Fibroblast of mammary gland (primary cell): ENCODE data around the gene CTBP1.

Experiments
- DNase-seq: peaks from one replicate; pipeline ENCODE4 v3.0.0-alpha.2; 2010; ENCODE audit warnings: low read depth
- H3K4me3 ChIP-seq: 2 replicates; pipeline ENCODE4 v1.5.1; 2011; ENCODE audit warnings: low read depth, mild to moderate bottlenecking, low read length, moderate library complexity; ENCODE audit not compliant: control insufficient read depth
- CTCF ChIP-seq: conservative IDR thresholded peaks from 2 replicates; pipeline ENCODE4 v1.5.1; 2011; ENCODE audit warnings: low read depth, low read length, inconsistent platforms; ENCODE audit not compliant: control insufficient read depth, insufficient read depth

Gene CTBP1

GRCh38 chr4:1183985-1184773, 64.8 kb downstream of the CTBP1 start:
- DNase-seq: no peak
- no peak overlapping the region for H3K4me3 ChIP-seq
- TF ChIP-seq CTCF: no peak

GRCh38 chr4:1182313-1182712, 66.6 kb downstream of the CTBP1 start:
- TF ChIP-seq CTCF: no peak
- H3K4me3 ChIP-seq: no peak overlapping the region
- DNase-seq: no peak

- TF ChIP-seq CTCF: no peak
- H3K4me3 ChIP-seq: no peak overlapping the region
- no peak for DNase-seq
Observed at GRCh38 chr4:1180663-1181062, 68.3 kb downstream of the CTBP1 start.

GRCh38 chr4:1179976-1180375, 69.0 kb downstream of the CTBP1 start:
- no peak for DNase-seq
- TF ChIP-seq CTCF: no peak
- no peak overlapping the region for H3K4me3 ChIP-seq

- no peak for TF ChIP-seq CTCF
- no peak overlapping the region for H3K4me3 ChIP-seq
- DNase-seq: no peak
Observed at GRCh38 chr4:1179089-1179441, 69.9 kb downstream of the CTBP1 start.

GRCh38 chr4:1178300-1179088, 70.4 kb downstream of the CTBP1 start:
- TF ChIP-seq CTCF: no peak
- peak; percentile 63 for DNase-seq
- H3K4me3 ChIP-seq: no peak overlapping the region
